Measurements from ENCODE around the gene MTG2. TPM values are rescaled to one million over a fixed set of nuclear protein-coding genes. Genes with fewer than 3 reads are reported as not detected.

Gene MTG2
- total RNA-seq, 1 donor from 2014 or later, result 45.4 TPM

DNA sequence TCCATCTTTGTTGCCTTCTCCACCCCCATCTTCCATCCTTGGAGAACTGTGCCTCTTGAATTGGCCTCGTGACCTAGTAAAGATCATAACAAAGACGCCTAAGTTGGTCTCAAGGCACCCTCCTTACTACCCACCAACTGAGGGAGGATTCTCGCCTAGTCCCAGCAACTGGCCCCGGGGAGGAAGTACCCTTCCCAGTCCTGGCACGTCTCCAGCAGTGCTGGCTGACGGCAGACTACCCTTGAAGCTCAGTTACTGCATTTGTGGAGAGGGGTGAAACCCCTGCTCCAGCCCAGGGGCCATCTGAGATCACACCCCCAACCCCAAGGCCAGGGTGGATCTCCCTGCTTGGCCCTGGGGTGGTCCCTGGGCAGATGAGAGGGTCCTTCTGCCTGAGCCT is 53.4 kb downstream of the MTG2 start:
- H3K4me3 Mint-ChIP-seq, result no peak overlapping the region
- no peak overlapping the region for H3K27ac Mint-ChIP-seq
- no peaks in the 10 kb centered on the region for H3K27me3 Mint-ChIP-seq (ENCODE audit: insufficient read depth)
- H3K36me3 Mint-ChIP-seq (ENCODE audit: low read depth), result no peaks in the 10 kb centered on the region
- intact Hi-C loops (cut with micrococcal nuclease), result loop anchor here (5.0 to 10.0 kb wide), 4 partner anchors 94 to 1036 kb away; partner anchors contain the start of genes ARFGAP1, MRGBP, PSMA7 and SLCO4A1
- DNase-seq (ENCODE audit: low spot score), result no peak
- H3K9me3 Mint-ChIP-seq, result no peaks in the 10 kb centered on the region
- H3K4me1 Mint-ChIP-seq (ENCODE audit: low read depth), result peaks cover 6% of the 10 kb centered on the region

GRCh38 chr20:62236766-62237513 is 54.1 kb downstream of the MTG2 start:
- Mint-ChIP-seq H3K4me3 (no peak overlapping the region), H3K27ac (no peak overlapping the region), H3K9me3 (no peaks in the 10 kb centered on the region), H3K4me1 (ENCODE audit: low read depth) (peaks cover 13% of the 10 kb centered on the region), H3K36me3 (ENCODE audit: low read depth) (peaks cover under 1% of the 10 kb centered on the region), H3K27me3 (ENCODE audit: insufficient read depth) (no peaks in the 10 kb centered on the region)
- no peak for DNase-seq (ENCODE audit: low spot score)
- intact Hi-C loops (cut with micrococcal nuclease), result loop anchor here (5.0 to 10.0 kb wide), 4 partner anchors 95 to 1035 kb away; partner anchors contain the start of genes ARFGAP1, MRGBP, PSMA7 and SLCO4A1

DNA sequence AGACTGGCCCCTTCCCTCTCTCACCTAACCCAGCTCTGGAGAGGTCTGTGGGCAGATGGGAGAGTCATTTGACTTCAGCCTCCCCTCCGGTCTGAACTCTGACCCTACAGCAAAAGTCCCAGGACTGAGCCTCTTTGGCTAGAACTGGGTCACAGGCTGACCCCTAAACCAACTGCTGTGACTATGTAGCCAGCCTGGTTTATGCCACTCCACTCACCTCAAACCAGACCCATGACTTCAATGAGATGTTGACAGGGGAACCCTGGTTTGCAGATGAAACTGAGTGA is 54.6 kb downstream of the MTG2 start:
- Mint-ChIP-seq H3K4me1 (ENCODE audit: low read depth) (peaks cover 16% of the 10 kb centered on the region), H3K9me3 (no peaks in the 10 kb centered on the region), H3K27ac (no peak overlapping the region), H3K27me3 (ENCODE audit: insufficient read depth) (no peaks in the 10 kb centered on the region), H3K4me3 (peak overlapping the region; percentile 75), H3K36me3 (ENCODE audit: low read depth) (peaks cover 1% of the 10 kb centered on the region)
- intact Hi-C loops (cut with micrococcal nuclease), result loop anchor here (5.0 to 10.0 kb wide), 4 partner anchors 95 to 1035 kb away; partner anchors contain the start of genes ARFGAP1, MRGBP, PSMA7 and SLCO4A1
- no peak for DNase-seq (ENCODE audit: low spot score)

DNA sequence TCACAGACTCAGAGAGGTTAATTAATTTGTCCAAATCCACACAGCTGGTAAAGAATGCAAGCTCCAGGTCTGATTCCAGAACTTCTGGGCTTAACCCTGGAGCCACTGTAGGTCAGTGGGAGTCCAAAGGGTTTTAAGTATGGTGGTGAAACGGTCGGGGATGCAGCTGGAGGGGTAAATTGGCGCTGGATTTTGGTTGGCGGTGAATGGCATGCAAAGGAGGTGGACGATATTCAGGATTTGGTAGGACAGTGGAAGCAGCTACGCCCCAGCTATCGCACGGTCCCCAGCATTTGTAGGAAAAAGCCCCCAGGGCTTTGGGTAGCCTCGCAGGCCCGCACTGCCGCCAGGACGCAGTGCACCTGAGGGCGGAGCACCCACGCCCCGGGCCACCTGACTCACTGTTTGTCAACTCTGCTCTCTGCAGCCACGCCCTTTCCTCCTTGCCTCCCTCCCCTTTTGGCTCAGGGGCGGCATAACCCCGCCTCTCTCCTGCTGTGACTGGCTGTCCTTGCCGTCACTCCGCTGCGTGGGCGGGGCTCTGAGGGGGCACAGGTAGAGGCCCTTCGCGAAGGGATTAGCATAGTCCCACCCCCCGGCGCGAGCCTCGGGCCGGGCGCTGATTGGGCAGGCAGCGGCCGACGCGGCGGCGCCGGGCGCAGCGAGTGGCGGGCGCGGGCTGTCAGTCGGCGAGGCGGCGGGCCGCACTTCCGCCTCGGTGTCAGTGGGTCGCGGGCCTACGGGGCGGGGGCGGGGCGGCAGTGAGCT is 55.2 kb downstream of the MTG2 start, which contains the start of gene OSBPL2:
TSS of gene OSBPL2 (plus strand) at position 721 of the 768 bp plus-strand sequence. CDS start 17,664 bp downstream, outside the sequence.
- H3K27ac Mint-ChIP-seq, result peak within 1 kb of the TSS; percentile 58
- intact Hi-C loops (cut with micrococcal nuclease), result loop anchor here (1.0 to 10.0 kb wide), 10 partner anchors 18 to 1034 kb away; partner anchors contain the start of genes ADRM1, ARFGAP1, HRH3 and LSM14B
- H3K9me3 Mint-ChIP-seq, result no peaks in the 10 kb centered on the region
- no peaks in the 10 kb centered on the region for H3K27me3 Mint-ChIP-seq (ENCODE audit: insufficient read depth)
- peaks cover 16% of the 10 kb centered on the region for H3K4me1 Mint-ChIP-seq (ENCODE audit: low read depth)
- DNase-seq (ENCODE audit: low spot score), result peak; percentile 100
- peaks cover 6% of the 10 kb centered on the region for H3K36me3 Mint-ChIP-seq (ENCODE audit: low read depth)
- peak within 1 kb of the TSS; percentile 85 for H3K4me3 Mint-ChIP-seq

- intact Hi-C loops (cut with micrococcal nuclease), result loop anchor here (1.0 to 10.0 kb wide), 10 partner anchors 18 to 1034 kb away; partner anchors contain the start of genes ADRM1, ARFGAP1, HRH3 and LSM14B
- Mint-ChIP-seq H3K4me1 (ENCODE audit: low read depth) (peaks cover 16% of the 10 kb centered on the region), H3K4me3 (peak overlapping the region; percentile 85), H3K9me3 (no peaks in the 10 kb centered on the region), H3K36me3 (ENCODE audit: low read depth) (peaks cover 6% of the 10 kb centered on the region), H3K27me3 (ENCODE audit: insufficient read depth) (no peaks in the 10 kb centered on the region), H3K27ac (peak overlapping the region; percentile 58)
- no peak for DNase-seq (ENCODE audit: low spot score)
Observed at GRCh38 chr20:62238569-62239277, 55.9 kb downstream of the MTG2 start.

DNA sequence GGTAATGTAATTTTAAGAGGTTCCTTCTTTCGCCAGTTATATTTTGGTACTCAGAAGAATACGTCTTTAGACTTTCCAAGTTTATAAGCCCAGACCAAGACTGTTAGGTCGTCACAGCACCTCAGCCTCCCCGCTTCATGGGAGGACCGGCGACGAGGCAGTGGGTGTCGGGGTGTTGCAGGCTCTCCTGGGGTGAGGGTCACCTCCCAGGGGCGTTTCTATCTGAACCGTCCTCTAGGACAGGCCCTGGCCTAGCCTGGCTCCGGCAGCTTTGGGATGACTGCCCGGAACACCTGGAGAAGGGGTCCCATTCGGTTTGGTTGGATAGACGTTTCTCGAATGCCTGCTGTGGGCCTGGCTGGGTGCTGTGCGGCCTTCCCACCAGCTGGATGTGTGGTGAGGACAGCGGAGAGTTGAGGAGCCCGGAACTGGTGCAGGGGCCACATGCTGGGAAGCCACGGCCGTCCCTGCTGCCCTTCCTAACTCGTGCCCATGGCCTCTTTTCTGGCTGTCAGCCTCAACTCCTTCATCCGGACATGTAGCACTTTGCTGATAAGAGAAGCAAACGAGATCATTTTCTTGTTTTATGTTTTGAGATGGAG is 56.6 kb downstream of the MTG2 start:
- peak overlapping the region; percentile 58 for H3K27ac Mint-ChIP-seq
- intact Hi-C loops (cut with micrococcal nuclease), result loop anchor here (2.0 to 10.0 kb wide), 5 partner anchors 97 to 1033 kb away; partner anchors contain the start of genes ARFGAP1, MRGBP, PSMA7 and SLCO4A1
- no peak for DNase-seq (ENCODE audit: low spot score)
- peak overlapping the region; percentile 85 for H3K4me3 Mint-ChIP-seq
- H3K9me3 Mint-ChIP-seq, result no peaks in the 10 kb centered on the region
- H3K4me1 Mint-ChIP-seq (ENCODE audit: low read depth), result peaks cover 16% of the 10 kb centered on the region
- H3K36me3 Mint-ChIP-seq (ENCODE audit: low read depth), result peaks cover 6% of the 10 kb centered on the region
- H3K27me3 Mint-ChIP-seq (ENCODE audit: insufficient read depth), result no peaks in the 10 kb centered on the region

GRCh38 chr20:62240020-62240685 is 57.3 kb downstream of the MTG2 start:
- intact Hi-C loops (cut with micrococcal nuclease), result no loop called here
- Mint-ChIP-seq H3K36me3 (ENCODE audit: low read depth) (peaks cover 6% of the 10 kb centered on the region), H3K9me3 (no peaks in the 10 kb centered on the region), H3K4me3 (peak overlapping the region; percentile 85), H3K27me3 (ENCODE audit: insufficient read depth) (no peaks in the 10 kb centered on the region), H3K4me1 (ENCODE audit: low read depth) (peaks cover 16% of the 10 kb centered on the region), H3K27ac (no peak overlapping the region)
- DNase-seq (ENCODE audit: low spot score), result no peak

DNA sequence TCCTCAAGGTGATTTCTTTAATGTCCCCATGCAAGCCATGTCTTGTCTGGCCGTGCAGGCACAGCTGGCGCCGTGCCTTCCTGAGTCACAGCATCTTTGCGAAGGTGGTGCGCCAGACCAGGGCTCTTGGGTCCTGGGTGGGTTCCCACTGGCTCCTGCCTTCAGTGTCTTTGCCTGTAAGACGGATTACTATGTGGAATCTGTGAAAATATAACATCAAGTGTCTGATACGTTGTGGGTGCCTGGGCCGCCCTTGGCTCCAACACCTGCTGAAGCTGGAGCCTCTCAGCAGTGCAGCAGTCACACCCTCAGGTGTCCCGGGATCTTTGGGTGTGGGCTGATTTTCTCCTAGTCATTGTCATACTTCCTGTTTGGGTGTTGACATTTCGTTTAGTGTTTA is 58.7 kb downstream of the MTG2 start:
- no peak for DNase-seq (ENCODE audit: low spot score)
- H3K36me3 Mint-ChIP-seq (ENCODE audit: low read depth), result peaks cover 6% of the 10 kb centered on the region
- H3K27me3 Mint-ChIP-seq (ENCODE audit: insufficient read depth), result no peaks in the 10 kb centered on the region
- no peaks in the 10 kb centered on the region for H3K9me3 Mint-ChIP-seq
- H3K4me3 Mint-ChIP-seq, result no peak overlapping the region
- H3K4me1 Mint-ChIP-seq (ENCODE audit: low read depth), result peaks cover 16% of the 10 kb centered on the region
- intact Hi-C loops (cut with micrococcal nuclease), result no loop called here
- H3K27ac Mint-ChIP-seq, result peak overlapping the region; percentile 23

- Mint-ChIP-seq H3K4me3 (no peak overlapping the region), H3K36me3 (ENCODE audit: low read depth) (peaks cover 6% of the 10 kb centered on the region), H3K4me1 (ENCODE audit: low read depth) (peaks cover 16% of the 10 kb centered on the region), H3K9me3 (no peaks in the 10 kb centered on the region), H3K27me3 (ENCODE audit: insufficient read depth) (no peaks in the 10 kb centered on the region), H3K27ac (no peak overlapping the region)
- intact Hi-C loops (cut with micrococcal nuclease), result no loop called here
- DNase-seq (ENCODE audit: low spot score), result no peak
Observed at GRCh38 chr20:62242176-62242575, 59.3 kb downstream of the MTG2 start.

DNA sequence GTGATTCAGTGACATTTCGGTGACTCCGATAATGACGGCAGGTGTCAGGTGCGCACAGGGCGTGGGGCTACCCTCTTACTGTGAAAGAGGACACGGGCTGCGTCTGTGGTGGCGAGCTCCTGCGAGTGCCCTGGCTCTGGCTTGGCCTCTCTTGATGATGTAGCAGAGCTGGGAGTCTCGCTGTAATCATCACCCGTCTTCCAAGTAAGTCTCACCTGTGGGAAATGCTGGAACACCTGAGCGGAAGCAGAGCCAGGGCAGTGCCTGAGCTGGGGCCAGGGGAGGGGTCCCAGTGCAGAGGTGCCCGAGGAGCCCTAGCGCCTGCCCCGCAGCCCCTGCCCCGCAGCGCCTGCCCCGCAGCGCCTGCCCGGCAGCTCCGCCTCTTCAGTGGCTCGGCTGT is 60.3 kb downstream of the MTG2 start:
- intact Hi-C loops (cut with micrococcal nuclease), result no loop called here
- H3K4me1 Mint-ChIP-seq (ENCODE audit: low read depth), result peaks cover 10% of the 10 kb centered on the region

GRCh38 chr20:62243906-62244515 is 61.2 kb downstream of the MTG2 start:
- intact Hi-C loops (cut with micrococcal nuclease), result no loop called here
- H3K27ac Mint-ChIP-seq, result no peak overlapping the region
- H3K4me3 Mint-ChIP-seq, result no peak overlapping the region
- no peaks in the 10 kb centered on the region for H3K9me3 Mint-ChIP-seq
- no peak for DNase-seq (ENCODE audit: low spot score)
- no peaks in the 10 kb centered on the region for H3K27me3 Mint-ChIP-seq (ENCODE audit: insufficient read depth)
- H3K36me3 Mint-ChIP-seq (ENCODE audit: low read depth), result peaks cover 6% of the 10 kb centered on the region
- peaks cover 10% of the 10 kb centered on the region for H3K4me1 Mint-ChIP-seq (ENCODE audit: low read depth)

More for the DNA sequence above, 60.3 kb downstream of the MTG2 start:
- no peak for DNase-seq (ENCODE audit: low spot score)
- Mint-ChIP-seq H3K4me3 (no peak overlapping the region), H3K36me3 (ENCODE audit: low read depth) (peaks cover 6% of the 10 kb centered on the region), H3K27ac (no peak overlapping the region), H3K27me3 (ENCODE audit: insufficient read depth) (no peaks in the 10 kb centered on the region), H3K9me3 (no peaks in the 10 kb centered on the region)
